A673 (cell line): ENCODE results near the gene KAZN.

Source experiments
- CTCF ChIP-seq: fragments of 300-800, 200-600 bp; sonication (generic); conservative IDR thresholded peaks from 2 replicates; pipeline ENCODE4 v1.5.1; 2017; ENCODE audit warnings: low read depth, mild to moderate bottlenecking, antibody characterized with exemption, low read length, moderate library complexity, mixed read lengths
- EZH2 ChIP-seq: fragments of 200-600 bp; sonication (generic); IDR thresholded peaks from 2 replicates; pipeline ENCODE4 v1.6.1; 2017; ENCODE audit warnings: borderline replicate concordance, low read depth, mild to moderate bottlenecking, mixed read lengths, antibody characterized with exemption, low read length; ENCODE audit not compliant: poor library complexity, severe bottlenecking

GRCh38 chr1:14648896-14649855, 50.7 kb downstream of the KAZN start:
- TF ChIP-seq CTCF (no peak), EZH2 (no peak)
